Endodermal cell (in vitro differentiated cells): ENCODE measurements around the gene PAQR3. TPM values are rescaled to one million over a fixed set of nuclear protein-coding genes. Genes with fewer than 3 reads are reported as not detected.
A peak's percentile ranks its signal among the peaks of the same experiment; 100 is the strongest.

Experiments used
- DNase-seq: peaks from one replicate; pipeline ENCODE4 v3.0.0-alpha.2; 2017
- H3K27ac ChIP-seq: 2 replicates; pipeline ENCODE4 v1.5.1; 2013; ENCODE audit warnings: mild to moderate bottlenecking, low read depth, low read length, moderate library complexity
- H3K27me3 ChIP-seq: 2 replicates; pipeline ENCODE4 v1.6.1; 2013; ENCODE audit warnings: mild to moderate bottlenecking, low read length, moderate library complexity; ENCODE audit not compliant: insufficient read depth, control insufficient read depth, poor library complexity, severe bottlenecking
- H3K36me3 ChIP-seq: 2 replicates; pipeline ENCODE4 v1.7.0; 2013; ENCODE audit warnings: mild to moderate bottlenecking, low read length, moderate library complexity; ENCODE audit not compliant: control insufficient read depth, insufficient read depth
- H3K4me1 ChIP-seq: one replicate; pipeline ENCODE4 v1.7.0; 2013; ENCODE audit warnings: low read length; ENCODE audit not compliant: control insufficient read depth, insufficient read depth
- H3K4me3 ChIP-seq: 2 replicates; pipeline ENCODE4 v1.5.1; 2013; ENCODE audit warnings: mild to moderate bottlenecking, low read length, moderate library complexity
- H3K9ac ChIP-seq: 2 replicates; pipeline ENCODE4 v1.6.1; 2013; ENCODE audit warnings: mild to moderate bottlenecking, low read length, moderate library complexity; ENCODE audit not compliant: poor library complexity, severe bottlenecking; ENCODE audit errors: extremely low read depth
- H3K9me3 ChIP-seq: 2 replicates; pipeline ENCODE4 v1.6.1; 2013; ENCODE audit warnings: mild to moderate bottlenecking, low read length, moderate library complexity; ENCODE audit not compliant: control insufficient read depth
- H3K27ac Mint-ChIP-seq: 2 replicates; pipeline ENCODE4 v1.8.0; 2020; ENCODE audit warnings: mixed read lengths
- H3K27me3 Mint-ChIP-seq: 2 replicates; pipeline ENCODE4 v1.8.0; 2021; ENCODE audit warnings: mild to moderate bottlenecking, mixed read lengths; ENCODE audit not compliant: insufficient read depth
- H3K36me3 Mint-ChIP-seq: 2 replicates; pipeline ENCODE4 v1.8.0; 2020; ENCODE audit warnings: low read depth, mixed read lengths
- H3K4me1 Mint-ChIP-seq: 2 replicates; pipeline ENCODE4 v1.8.0; 2020; ENCODE audit warnings: mixed read lengths
- H3K4me3 Mint-ChIP-seq: 2 replicates; pipeline ENCODE4 v1.8.0; 2020; ENCODE audit warnings: mild to moderate bottlenecking, moderate library complexity, mixed read lengths
- H3K9me3 Mint-ChIP-seq: 2 replicates; pipeline ENCODE4 v1.8.0; 2020; ENCODE audit warnings: mild to moderate bottlenecking, mixed read lengths
- CTCF ChIP-seq: fragments of 200-600 bp; sonication (generic); conservative IDR thresholded peaks from 2 replicates; pipeline ENCODE4 v1.5.0; 2021; ENCODE audit warnings: antibody characterized with exemption, mild to moderate bottlenecking
- WGBS, 2 experiments: methylation state at CpG; one replicate each; pipeline versions ENCODE4 v1.1.5 to v1.1.7; 2013; ENCODE audit warnings: missing lambda C conversion rate in 2 of 2, mixed read lengths in 1 of 2; ENCODE audit not compliant: insufficient coverage in 1 of 2, insufficient read length in 1 of 2; 5-methylcytosine and 5-hydroxymethylcytosine counted together
- total RNA-seq, 2 donors: library from RNA; stranded (reverse); fragmentation: NEBNext Ultra II Directional in 1 of 2; extraction: Animal tissue kit (Norgen Biotek cat#: 25700) in 1 of 2; gene quantifications; 2 replicates in 1 of 2; 3 replicates in 1 of 2; pipeline ENCODE4 v1.2.1, GENCODE V29; 2021

PAQR3 gene
- total RNA-seq, 2 donors from 2014 or later: 31.2 to 37.3 TPM

- no peak overlapping the region for H3K27ac Mint-ChIP-seq
- Histone ChIP-seq H3K27me3 (no peaks in the 10 kb centered on the region), H3K9me3 (no peaks in the 10 kb centered on the region), H3K4me3 (no peak overlapping the region), H3K4me1 (no peaks in the 10 kb centered on the region), H3K36me3 (peaks cover 33% of the 10 kb centered on the region), H3K9ac (no peak overlapping the region), H3K27ac (no peak overlapping the region)
- peaks cover 5% of the 10 kb centered on the region for H3K4me1 Mint-ChIP-seq
- no peak for DNase-seq
- 93 to 94% methylated on average over 8 to 9 of the region's 9 CpGs for WGBS, 2 experiments
- TF ChIP-seq CTCF: no peak
- H3K4me3 Mint-ChIP-seq: no peak overlapping the region
- peaks cover 2% of the 10 kb centered on the region for H3K9me3 Mint-ChIP-seq
- H3K36me3 Mint-ChIP-seq: peaks cover 44% of the 10 kb centered on the region
- no peaks in the 10 kb centered on the region for H3K27me3 Mint-ChIP-seq
Measured at GRCh38 chr4:78928835-78929234, 10.4 kb downstream of the PAQR3 start.

- Histone ChIP-seq H3K9me3 (no peaks in the 10 kb centered on the region), H3K36me3 (peaks cover 33% of the 10 kb centered on the region), H3K9ac (no peak overlapping the region), H3K4me3 (no peak overlapping the region), H3K27ac (no peak overlapping the region), H3K4me1 (no peaks in the 10 kb centered on the region), H3K27me3 (no peaks in the 10 kb centered on the region)
- Mint-ChIP-seq H3K4me3 (no peak overlapping the region), H3K27me3 (no peaks in the 10 kb centered on the region), H3K9me3 (peaks cover 2% of the 10 kb centered on the region), H3K36me3 (peaks cover 48% of the 10 kb centered on the region), H3K27ac (no peak overlapping the region), H3K4me1 (peaks cover 1% of the 10 kb centered on the region)
- no peak for DNase-seq
- WGBS, 2 experiments: 93 to 100% methylated on average over 1 of the region's 1 CpG
- no peak for TF ChIP-seq CTCF
Measured at GRCh38 chr4:78926826-78927225, 12.4 kb downstream of the PAQR3 start.

- peak; percentile 45 for TF ChIP-seq CTCF
- H3K27me3 Mint-ChIP-seq: no peaks in the 10 kb centered on the region
- H3K9me3 Mint-ChIP-seq: no peaks in the 10 kb centered on the region
- Histone ChIP-seq H3K9ac (no peak overlapping the region), H3K4me3 (no peak overlapping the region), H3K27me3 (no peaks in the 10 kb centered on the region), H3K4me1 (no peaks in the 10 kb centered on the region), H3K36me3 (peaks cover 24% of the 10 kb centered on the region), H3K9me3 (no peaks in the 10 kb centered on the region), H3K27ac (no peak overlapping the region)
- peaks cover 32% of the 10 kb centered on the region for H3K36me3 Mint-ChIP-seq
- DNase-seq: no peak
- H3K4me3 Mint-ChIP-seq: no peak overlapping the region
- peaks cover 1% of the 10 kb centered on the region for H3K4me1 Mint-ChIP-seq
- WGBS, 2 experiments: 95% methylated on average over 3 of the region's 4 CpGs; no CpG with 5 or more reads in 1 of the 2 experiments
- H3K27ac Mint-ChIP-seq: no peak overlapping the region
Measured at GRCh38 chr4:78923464-78924312, 15.6 kb downstream of the PAQR3 start.
